Activated T-helper 1 cell treated with Interleukin-2 at 50 U/mL for 16 hours (primary cell): ENCODE measurements around the gene CAST.

Source experiments
- DNase-seq: peaks from one replicate; pipeline ENCODE4 v3.0.0-alpha.2; 2020; ENCODE audit warnings: low read depth

The CAST gene

DNA sequence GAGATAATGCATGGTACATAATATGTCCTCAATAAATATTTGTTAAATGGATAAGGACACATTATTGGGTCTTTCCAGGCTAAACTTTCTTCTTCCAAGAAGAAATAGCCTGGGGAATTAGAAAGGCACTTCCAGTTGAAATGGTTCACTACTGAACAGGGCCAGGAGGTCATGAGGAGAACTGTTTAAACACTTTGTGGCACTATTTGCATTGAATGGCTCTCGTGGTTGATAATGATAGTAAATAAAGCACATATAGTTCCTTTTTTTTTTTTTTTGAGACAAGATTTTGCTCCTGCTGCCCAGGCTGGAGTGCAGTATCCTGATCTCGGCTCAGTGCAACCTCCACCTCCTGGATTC lies 19.9 kb upstream of the CAST start:
- DNase-seq: no peak

DNA sequence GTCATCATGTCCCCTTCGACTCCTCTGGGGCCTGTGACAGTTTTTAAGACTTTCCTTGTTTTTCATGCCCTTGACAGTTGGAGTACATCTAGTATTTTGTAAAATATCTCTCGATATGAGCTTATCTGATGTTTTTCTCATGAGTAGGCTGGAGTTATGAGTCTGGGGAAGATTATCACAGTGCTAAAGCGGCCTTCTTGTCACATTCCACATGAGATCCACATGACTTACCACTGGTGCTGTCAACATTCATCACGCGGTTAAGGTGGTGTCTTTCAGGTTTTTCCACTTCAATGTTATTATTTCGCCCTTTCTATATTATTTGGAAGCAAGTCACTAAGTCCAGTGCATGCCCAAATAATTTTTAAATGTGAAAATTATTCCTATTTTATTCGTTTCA lies 17.1 kb upstream of the CAST start:
- DNase-seq: no peak

DNA sequence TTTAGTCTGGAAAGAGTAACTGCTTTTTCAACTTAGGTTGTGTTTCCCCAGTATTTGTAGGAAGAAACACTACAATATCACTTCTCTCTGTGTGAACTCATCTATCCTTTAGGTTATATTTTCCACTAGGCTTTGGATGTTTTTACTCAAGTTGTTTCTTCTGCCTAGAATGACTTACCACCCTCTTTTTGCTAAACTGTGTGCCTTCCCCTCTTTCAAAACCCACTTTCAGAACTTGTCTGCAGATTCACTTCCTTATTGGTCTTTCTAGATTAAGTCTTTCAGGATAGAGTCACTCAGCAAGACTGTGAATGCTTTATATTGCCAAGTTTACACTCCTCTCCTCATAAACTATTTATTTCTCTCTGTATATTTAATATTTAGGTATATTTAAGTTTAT lies 14.2 kb upstream of the CAST start:
- no peak for DNase-seq

DNA sequence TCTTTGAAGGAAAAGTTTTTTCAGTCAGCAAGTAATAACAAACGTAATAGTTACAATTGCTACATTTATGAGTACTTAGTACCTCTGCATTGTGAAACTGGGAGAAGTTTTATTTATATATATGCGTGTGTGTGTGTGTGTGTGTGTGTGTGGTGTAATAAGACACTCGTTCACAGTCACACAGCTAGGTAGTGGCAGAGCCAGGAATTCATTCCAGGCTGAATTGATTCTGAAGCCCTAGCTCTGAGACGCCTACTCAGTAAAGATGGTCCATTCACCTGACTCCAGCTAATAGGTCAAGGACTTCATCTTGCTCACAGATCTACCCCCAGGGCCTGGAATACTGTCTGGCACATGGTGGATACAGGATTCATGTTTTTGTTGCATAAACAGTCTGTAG lies 13.6 kb upstream of the CAST start:
- DNase-seq: no peak

DNA sequence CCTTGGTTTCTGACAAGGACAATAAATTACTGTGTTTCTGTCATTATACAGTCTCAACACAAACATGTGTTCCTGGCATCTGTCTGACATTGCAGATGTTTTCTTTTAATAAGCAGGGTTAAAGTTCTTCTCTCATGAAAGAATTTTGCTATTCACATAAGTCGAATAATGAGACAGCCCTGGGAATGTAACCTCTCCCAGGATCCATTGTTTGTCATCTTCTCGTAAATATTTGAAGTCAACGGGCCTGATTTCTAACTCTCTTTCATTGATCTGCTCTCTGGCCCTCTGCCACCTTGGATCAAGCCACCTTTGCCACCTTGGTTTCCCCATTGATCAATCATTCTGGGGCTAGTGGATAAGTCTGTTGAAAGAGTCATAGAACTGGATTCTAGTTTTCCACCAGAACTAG lies 12.9 kb upstream of the CAST start:
- no peak for DNase-seq

DNA sequence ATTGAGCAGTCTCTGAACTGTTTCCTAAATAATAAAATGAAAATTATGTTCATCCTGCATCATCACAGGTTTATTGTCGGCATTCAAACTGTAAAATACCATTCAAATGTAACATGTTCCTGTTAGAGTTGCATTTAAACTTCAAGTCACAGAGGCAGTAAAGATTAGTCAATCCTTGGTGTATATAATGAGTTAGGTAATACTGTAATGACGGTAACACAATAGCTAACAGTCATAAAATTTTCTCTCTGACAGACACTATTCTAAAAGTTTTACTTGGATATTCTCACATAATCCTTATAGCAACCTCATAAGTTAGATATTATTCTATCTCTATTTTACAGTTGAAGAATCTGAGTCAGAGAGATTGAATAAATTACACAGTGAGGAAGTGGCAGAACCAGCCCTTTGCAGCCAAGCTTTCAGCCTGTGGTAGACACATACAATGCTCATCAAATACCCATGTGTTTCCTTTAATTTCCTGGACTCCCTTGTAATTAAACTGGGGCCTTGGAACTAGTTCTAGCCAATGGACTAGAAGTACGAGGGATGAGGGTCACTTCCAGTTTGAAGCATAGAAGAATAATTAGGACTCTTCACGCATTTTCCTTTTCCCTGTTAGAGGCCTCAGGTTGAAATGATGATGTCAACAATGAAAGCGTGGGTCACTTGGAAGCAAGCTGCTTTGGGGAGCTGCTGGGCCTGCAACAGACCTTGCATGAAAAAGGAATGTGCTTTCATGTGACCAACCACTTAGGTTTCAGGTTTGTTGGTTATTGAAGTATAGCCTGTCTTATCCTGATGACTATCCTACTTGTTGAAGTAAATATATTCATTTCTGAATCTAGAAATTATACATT lies 12.3 kb upstream of the CAST start:
- DNase-seq: no peak

DNA sequence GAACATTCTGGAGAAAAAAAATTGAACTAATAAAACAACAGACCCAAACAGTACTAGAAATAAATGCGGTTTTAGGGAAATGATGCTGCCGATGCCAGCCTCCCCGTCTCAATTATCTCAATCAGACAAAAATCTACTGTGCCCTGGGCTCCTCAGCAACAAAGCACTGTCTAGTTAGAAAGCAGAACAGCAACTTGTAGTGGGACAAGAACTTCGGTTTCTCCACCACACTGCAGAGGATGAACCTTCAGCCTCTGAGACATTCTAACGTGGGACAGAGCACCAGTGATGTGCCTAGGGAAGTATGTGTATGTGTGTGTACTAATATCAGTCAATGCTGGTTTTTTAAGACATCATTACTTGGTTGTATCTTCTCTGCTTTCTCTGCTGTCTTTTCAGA lies 11.1 kb upstream of the CAST start:
- DNase-seq: no peak

DNA sequence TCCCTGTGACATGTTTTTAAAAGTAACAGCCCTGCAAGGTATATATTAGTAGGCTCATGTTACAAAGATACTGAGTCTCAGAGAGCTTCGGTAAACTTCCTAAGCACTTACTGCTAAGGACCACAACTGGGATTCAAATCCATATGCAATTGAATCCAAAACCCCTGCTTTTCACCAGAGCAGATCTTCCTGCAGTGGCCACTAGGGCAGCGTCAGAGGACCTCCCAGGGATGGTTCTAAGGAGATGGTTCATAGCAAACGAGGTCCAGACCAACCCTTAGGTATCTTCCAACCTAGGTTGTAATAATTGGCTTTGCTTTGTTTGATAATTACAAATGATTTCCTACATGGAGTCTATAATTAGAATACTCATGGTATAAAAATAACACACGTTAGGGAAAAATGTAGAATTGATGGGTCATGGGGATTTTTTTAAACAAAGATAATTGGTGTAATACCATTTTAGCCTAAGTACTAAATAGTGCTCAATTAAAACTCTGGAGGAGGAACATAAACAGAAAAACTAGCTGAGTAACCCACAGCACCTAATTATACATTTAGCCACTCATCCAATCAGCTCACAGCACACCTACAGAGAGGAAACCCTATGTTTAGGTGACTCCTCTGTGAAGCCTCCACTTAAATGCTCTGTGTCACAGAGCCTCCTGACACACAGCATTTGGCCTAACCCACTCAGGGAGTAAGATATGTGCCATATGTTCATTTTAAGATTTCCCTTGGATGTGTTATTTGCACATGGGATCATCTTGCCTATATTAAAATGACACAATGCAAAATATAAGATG lies 10.0 kb upstream of the CAST start:
- DNase-seq: no peak

DNA sequence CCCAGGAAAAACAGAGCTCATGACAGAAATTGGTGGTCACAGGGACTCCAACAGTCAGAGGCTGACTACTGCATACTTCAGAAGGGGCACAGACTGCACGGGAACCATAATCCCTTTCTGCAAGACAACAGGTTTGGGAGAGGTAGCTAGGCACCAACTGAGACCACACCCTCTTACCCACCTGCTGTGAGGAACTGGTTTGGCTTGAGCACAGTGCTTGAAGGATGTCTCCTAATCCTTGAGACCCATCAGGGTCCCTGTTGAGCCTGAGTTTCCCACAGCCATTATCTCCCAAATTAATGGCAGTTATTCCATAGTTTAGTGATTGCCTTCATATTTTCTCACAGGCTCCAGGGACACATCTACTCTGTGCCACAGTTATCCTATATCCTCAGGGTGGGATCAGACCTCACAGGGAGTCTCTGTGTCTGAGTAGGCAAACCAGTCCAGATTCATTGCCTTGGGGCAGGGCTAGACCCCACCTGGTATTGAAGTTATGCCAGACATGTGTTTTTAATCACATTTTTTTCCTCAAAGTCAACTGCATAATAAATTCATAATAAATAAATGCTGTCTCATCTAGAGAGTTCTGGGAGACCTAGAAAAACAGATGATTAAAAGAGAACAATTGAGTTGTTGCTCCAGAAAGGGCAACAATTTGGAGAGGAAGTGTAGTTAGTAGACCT lies 9.3 kb upstream of the CAST start:
- no peak for DNase-seq

DNA sequence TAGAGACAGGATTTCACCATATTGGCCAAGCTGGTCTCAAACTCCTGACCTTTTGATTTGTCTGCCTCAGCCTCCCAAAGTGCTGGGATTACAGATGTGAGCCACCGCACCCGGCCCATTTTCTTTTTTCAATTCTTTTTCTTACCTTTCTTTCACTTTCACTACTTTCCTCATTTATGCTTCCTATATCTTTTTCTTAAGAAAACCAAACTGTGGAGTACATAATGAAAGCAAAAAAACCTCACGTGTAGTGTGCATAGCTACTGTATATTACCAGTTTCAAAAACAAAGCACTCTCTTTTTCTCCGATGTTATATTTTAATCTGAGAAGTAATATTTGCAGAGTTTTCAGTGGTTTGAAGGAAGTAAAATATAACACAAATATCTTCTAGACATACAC lies 8.0 kb upstream of the CAST start:
- DNase-seq: no peak

DNA sequence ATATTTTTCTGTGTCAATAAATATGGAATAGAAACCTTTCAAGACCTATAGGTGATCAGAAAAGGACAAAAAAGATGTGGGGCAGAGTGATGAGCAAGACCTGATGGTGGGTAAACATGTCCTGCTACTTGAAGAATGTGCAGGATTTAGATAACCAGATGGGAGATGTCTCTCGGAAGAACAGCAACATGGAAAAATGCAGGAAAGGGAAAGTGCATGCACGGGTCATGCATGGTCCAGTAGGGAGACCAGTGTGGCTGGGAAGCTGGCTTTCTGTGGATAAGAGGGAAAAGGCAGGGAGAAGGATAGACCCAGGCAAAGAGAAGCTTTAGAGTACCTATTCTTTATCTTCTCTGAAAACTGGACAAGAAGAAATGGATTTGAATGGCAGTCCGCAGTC lies 7.1 kb upstream of the CAST start:
- DNase-seq: no peak

DNA sequence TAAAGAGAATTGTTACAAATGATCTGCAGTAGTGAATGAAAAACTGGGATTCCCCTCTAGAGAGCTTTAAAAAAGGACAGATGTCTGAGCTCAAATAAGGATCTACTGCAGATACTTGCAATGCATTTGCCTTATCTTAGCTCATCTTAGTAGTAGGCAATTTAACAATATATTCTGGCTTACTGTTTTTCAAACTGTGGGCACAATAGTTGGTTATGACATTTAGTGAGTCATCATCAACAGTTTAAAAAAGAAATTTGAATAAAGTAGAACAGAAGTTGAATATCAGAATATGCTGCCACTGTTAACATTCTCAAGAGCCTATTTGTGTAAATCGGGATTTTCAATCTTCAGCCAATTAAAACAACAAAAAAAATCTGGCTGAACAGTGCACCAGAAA lies 6.7 kb upstream of the CAST start:
- DNase-seq: no peak

DNA sequence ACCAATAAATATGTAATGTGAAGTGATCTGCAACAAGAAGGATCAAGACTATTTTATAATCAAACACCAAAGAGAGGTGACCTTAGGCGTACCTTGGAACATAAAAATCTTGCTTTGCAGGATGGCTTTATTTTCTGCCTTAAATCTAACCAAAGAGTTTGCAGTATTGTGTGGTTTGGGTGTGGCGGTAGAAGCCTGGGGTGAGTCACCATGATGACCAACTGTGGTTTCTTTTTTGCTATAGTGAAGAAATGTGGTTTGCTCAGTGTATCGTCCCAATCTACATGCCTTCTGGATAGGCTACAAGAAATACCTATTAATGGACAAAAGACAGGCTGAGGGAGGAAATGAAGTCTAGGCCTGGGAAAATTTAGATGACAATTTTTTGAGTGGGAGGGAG lies 5.1 kb upstream of the CAST start:
- peak; percentile 14 for DNase-seq

DNA sequence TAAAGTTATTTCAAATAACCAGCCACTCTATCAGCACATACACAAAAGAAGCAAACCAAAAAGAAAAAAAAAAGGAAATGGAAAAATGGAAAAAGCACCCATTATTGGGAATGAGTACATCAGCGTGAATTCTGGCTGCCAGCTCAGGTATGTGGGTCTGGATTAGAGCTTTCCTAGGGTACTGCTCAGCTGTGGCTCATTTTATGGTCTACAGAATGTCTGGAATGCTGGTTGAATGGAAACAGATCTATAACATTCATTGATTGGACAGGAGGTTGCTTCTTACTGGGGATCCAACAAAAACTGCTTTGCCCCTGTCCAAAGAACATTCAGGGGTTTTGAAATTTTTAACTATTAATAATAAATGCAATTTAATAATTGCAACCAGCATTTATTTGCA lies 3.9 kb upstream of the CAST start:
- DNase-seq: no peak

DNA sequence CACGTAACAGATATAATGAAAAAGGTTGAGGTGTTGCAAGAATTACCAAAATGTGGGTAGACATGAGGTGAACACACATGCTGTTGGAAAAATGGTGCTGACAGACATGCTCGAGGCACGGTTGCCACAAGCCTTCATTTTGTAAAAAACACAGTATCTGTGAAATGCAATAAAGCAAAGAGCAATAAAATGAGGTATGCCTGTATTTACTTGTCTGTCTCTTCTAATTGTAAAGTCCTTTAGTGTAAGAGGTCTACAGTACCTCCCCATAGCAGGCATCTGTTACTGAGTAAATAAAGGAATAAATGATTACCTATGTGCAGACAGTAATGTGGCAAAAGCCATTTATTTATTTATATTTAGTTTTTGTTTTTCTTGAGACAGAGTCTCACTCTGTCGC lies 3.0 kb upstream of the CAST start:
- no peak for DNase-seq

DNA sequence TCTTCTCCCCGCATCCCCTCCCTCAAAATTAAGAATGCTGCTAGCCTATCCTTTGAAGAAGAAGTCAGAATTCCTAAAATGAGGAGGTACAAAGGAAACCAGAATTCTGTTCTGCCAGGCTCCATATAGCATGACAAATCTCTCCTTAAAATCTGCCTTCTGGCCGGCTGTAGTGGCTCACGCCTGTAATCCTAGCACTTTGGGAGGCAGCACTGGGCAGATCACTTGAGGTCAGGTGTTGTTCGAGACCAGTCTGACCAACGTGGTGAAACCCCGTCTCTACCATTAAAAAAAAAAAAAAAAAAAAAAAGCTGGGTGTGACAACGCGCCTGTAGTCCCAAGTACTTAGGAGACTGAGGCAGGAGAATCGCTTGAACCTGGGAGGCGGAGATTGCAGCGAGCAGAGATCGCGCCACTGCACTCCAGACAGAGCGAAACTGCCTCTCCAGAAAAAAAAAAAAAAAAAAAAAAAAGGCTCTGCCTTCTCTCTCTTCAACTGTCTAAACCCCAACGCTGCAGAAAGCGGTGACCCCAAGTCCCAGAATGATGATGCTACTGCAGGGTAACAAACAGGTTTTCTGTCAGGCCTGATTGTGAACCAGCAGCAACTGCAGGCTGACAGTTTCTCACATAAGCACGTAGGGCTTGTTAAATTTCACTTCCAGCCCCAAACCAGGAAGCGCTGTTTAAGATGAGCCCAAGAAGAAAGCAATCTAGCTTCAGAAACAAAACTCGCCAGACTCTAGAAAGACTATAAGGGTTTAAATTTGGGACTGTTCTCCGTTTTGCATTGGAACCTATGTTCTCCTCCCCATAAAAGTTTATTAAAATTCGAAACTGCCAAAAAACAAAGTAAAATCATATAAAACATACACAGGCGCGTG lies 963 bp upstream of the CAST start:
- DNase-seq: peak; percentile 7

DNA sequence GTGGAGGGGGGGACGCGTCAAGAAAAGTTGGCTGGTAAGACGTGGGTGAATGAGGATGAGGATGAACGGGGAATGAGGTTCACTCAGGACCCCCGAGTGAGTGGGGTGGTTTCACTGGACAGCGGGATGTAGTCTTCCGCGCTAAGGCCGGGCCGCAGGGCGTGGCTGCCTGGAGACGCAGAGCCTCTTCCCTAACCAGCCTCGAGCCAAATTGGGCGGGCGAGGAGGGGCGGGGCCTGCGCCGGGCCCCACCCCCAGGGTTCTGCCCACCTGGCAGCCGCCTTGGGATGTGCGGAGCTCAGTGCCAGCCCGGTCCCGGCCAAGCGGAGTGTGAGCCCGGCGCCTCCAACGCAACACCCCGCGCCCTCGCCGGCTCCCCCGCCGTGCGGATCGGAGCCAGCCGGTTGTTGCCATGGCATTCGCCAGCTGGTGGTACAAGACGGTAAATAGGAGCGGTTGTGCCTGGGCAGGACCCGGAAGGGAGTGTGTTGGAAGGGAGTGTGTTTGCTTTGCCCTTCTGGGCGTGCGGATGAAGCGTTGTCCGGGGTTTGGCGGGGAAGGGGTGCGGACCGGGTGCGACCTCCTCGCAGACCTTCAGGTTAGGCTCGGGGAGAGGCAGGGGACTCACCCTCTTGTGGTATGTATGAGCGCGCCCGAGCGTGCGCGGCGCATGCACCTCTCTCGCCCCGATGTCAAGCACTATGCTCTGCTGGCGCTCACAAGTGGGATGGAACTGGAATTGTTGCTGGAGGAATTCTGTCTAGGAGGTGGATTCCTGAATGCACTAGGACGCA lies 746 bp downstream of the CAST start:
- DNase-seq: peak; percentile 78

DNA sequence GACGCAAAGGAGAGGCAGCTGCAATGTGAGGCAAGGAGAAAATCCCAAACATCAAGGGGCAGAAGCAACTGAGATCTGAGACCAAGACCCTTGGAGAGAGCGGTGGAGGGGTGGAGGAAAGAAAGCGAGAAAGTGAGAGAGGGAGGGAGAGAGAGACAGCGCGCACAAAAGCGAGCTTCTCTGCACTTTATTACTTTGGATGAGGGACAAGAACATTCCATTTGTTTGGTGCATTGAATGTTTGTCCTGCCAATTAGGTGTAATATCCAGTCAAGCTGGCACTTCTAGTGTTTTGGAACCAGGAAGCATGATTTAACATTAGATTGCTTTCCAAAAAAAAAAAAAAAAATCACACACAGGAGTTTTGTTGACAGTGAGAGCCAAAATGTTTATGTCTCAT lies 1.4 kb downstream of the CAST start:
- no peak for DNase-seq

DNA sequence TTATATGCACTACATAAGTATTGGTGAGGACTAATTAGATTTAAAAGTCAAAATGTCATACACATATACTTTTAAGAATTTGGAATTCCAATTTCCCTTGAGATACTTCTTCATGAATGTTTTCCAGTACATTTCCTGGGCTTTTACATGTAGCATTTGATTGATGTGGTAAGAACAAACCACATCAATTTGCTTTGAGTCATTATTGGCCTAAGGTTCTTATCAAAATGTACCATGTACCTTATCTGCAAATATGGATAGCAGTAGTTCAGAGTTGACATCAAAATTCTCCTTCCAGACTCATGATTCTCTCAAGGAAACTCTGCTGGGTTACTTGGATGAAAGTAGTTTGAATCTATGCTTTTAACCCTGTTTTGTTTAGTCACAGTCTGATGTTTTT lies 2.5 kb downstream of the CAST start:
- no peak for DNase-seq

DNA sequence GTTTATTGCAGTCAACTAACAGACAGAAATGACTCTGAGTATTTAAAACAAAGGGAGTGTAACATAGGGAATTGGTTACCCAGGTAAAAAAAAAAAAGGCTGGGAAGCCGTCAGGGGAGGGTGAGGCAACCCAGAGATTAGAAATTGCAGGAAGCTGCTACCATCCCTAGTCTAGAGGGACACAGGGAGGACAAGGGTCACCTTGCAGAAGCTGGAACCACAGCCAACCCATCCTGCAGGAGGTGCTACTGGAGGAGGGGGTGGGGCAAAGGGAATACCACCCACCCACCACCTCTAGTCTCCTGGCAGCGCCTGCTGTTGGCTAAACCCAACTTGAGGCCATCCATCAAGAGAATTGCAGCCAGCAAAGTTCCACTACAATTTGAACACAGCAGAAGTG lies 6.5 kb downstream of the CAST start:
- no peak for DNase-seq

DNA sequence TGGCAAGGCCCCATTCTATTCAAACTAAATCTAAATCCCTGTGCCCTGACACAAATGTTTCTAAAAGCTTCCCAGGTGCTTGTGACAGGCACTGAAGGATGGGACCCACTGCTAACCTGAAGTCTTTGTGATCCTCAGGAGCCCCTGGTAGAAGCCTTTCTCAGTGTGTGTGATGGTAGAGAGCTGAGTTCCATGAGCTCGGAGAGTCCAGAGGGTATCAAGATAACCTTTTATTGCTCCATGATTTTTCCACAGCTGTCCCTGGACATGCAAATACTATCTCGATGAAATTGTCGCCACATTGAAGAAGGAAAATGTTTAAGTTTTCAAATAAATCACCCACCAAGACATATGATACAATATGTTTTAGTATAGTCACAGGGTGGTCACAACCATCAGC lies 7.7 kb downstream of the CAST start:
- DNase-seq: no peak
